GM13976 (cell line): Measurements from ENCODE around the gene ACTL10.
"Not testable (repeated sequence)": the region's sequence is repeated elsewhere in the genome, so short reads cannot be mapped to it uniquely, and the experiment has no call there.

Experiments
- DNase-seq: peaks from one replicate; pipeline ENCODE4 v3.0.0; 2012; ENCODE audit warnings: low spot score
- in situ Hi-C: fragments of 300-500 bp; cut with MboI; formaldehyde crosslinking; loops from one replicate; pipeline ENCODE4 v1.12.0; 2022; ENCODE audit warnings: low sequenced_read_pairs, mixed read lengths, inconsistent platforms; ENCODE audit not compliant: unreplicated experiment
- TF ChIP-seq, protein P1 (sequence below): IDR thresholded peaks from 2 replicates; pipeline ENCODE4 v1.5.1; 2012; ENCODE audit warnings: borderline replicate concordance, mild to moderate bottlenecking; ENCODE audit not compliant: insufficient read depth; ENCODE audit errors: extremely low read depth, missing control alignments, control extremely low read depth

The ACTL10 gene

GRCh38 chr20:33644313-33645071 is 22.3 kb upstream of the ACTL10 start:
- TF ChIP-seq, protein P1, sequence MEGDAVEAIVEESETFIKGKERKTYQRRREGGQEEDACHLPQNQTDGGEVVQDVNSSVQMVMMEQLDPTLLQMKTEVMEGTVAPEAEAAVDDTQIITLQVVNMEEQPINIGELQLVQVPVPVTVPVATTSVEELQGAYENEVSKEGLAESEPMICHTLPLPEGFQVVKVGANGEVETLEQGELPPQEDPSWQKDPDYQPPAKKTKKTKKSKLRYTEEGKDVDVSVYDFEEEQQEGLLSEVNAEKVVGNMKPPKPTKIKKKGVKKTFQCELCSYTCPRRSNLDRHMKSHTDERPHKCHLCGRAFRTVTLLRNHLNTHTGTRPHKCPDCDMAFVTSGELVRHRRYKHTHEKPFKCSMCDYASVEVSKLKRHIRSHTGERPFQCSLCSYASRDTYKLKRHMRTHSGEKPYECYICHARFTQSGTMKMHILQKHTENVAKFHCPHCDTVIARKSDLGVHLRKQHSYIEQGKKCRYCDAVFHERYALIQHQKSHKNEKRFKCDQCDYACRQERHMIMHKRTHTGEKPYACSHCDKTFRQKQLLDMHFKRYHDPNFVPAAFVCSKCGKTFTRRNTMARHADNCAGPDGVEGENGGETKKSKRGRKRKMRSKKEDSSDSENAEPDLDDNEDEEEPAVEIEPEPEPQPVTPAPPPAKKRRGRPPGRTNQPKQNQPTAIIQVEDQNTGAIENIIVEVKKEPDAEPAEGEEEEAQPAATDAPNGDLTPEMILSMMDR, result no peak
- no peak for DNase-seq
- in situ Hi-C loops, result no loop called here

DNA sequence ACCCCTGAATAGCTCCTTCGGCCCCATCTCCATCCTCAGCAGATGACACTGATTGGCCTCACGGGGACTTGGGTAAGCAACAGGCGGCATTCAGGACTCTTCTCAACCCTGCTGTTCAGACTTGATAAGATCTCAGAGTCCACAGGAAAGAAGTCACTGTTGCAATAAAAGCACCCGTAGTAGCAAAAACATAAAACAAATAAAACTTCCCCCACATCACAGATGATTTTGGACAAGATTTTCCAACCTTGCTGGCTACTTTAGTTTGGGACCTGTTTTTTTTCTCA is 21.7 kb upstream of the ACTL10 start:
- in situ Hi-C loops, result no loop called here
- DNase-seq, result no peak
- TF ChIP-seq, protein P1, result no peak

DNA sequence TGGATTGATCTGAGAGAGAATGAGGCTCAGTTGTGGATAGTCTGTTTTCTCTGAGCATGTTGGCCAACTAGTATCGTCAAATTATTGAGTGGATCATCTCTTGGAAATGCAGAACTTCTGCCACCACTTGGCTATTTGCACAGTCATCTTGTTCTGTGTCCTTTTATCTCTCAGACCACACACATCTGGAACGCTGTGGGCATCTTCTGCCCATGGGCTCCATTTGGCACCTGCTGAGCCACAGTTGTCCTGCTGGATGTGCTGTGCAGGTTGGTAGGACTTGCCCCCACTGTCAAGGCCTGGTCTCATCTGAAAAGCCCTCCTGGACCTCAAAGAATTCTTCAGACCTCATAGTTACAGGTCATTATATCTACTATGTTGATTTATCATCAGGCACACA is 21.3 kb upstream of the ACTL10 start:
- no peak for DNase-seq
- TF ChIP-seq, protein P1, result no peak
- in situ Hi-C loops, result no loop called here

- no peak for DNase-seq
- TF ChIP-seq, protein P1, result no peak
- in situ Hi-C loops, result no loop called here
Observed at GRCh38 chr20:33646191-33646590, 20.6 kb upstream of the ACTL10 start.

DNA sequence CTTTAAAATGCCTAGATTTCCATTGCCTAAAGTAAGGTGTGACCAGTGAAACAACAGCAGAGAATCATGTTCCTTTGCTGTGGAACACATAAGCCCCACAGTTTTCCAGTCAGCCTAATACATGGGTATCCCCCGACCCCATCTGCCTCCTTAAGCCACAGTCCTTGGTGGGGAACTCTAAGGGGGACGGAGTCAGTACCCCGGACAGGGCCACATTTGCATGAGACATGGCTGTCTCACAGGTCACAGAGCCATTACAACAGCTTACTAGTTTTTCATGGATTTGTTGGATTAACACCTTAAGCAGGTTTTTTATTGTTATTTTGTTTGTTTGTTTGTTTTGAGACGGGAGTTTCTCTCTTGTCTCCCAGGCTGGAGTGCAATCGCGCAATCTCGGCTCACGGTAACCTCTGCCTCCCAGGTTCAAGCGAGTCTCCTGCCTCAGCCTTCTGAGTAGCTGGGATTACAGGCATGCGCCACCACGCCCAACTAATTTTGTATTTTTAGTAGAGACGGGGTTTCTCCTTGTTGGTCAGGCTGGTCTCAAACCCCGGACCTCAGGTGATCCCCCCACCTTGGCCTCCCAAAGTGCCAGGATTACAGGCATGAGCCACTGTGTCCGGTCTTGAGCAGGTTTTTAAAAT is 19.7 kb upstream of the ACTL10 start:
- in situ Hi-C loops, DNase-seq: not testable (repeated sequence)

GRCh38 chr20:33647603-33648395 is 18.9 kb upstream of the ACTL10 start:
- in situ Hi-C loops, result no loop called here
- DNase-seq, result peak; percentile 76
- TF ChIP-seq, protein P1, result no peak

GRCh38 chr20:33648396-33649004 is 18.2 kb upstream of the ACTL10 start:
- no peak for DNase-seq
- in situ Hi-C loops, result no loop called here
- TF ChIP-seq, protein P1, result no peak
